BE2C (cell line): Measurements from ENCODE around the gene CEND1.

Source experiments
- DNase-seq: peaks from one replicate; pipeline ENCODE4 v3.0.0-alpha.2; 2020
- H3K27me3 ChIP-seq: fragments of 250-450 bp; sonication (Bioruptor Pico); 2 replicates; pipeline ENCODE4 v1.5.1; 2020; ENCODE audit warnings: mild to moderate bottlenecking
- H3K36me3 ChIP-seq: fragments of 250-450 bp; sonication (Bioruptor Pico); 2 replicates; pipeline ENCODE4 v1.5.1; 2020; ENCODE audit warnings: mild to moderate bottlenecking
- H3K4me1 ChIP-seq: fragments of 250-450 bp; sonication (Bioruptor Pico); 2 replicates; pipeline ENCODE4 v1.5.1; 2020
- H3K4me3 ChIP-seq: 2 replicates; pipeline ENCODE4 v1.5.1; 2011; ENCODE audit warnings: low read depth, low read length
- H3K9me3 ChIP-seq: fragments of 250-450 bp; sonication (Bioruptor Pico); 2 replicates; pipeline ENCODE4 v1.5.1; 2020
- CTCF ChIP-seq: IDR thresholded peaks from 2 replicates; pipeline ENCODE4 v1.5.1; 2012; ENCODE audit warnings: mild to moderate bottlenecking, low read depth, low read length

CEND1 gene

DNA sequence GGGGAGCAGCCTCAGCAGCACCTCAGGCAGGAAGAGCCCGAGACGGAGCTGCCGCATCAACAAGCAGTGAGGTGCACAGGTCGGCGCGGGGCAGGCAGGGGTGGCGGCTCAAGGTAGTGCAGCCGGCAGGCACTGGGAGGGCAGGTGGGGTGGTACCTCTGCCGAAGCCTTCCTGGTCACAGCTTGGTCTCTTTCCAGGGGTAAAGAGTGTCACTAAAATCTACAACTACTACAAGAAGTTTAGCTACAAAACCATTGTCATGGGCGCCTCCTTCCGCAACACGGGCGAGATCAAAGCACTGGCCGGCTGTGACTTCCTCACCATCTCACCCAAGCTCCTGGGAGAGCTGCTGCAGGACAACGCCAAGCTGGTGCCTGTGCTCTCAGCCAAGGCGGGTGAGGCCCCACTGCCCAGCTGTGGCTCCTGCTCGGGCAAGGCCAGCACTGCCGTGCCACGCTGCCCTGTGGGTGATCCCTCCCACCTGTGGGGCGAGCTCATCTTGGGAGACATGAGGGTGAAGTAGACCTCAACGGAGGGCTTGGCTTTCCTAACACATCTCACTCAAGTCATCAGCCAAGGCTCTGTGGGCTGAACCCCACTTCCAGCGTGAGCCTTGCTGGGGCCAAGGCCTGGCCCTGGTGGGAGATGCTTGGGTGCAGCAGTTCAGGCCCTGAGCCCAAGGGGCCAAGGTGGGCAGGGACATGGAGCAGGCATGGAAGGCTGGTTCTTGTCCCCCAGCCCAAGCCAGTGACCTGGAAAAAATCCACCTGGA, 26.2 kb downstream of the CEND1 start:
- no peaks in the 10 kb centered on the region for H3K4me1 ChIP-seq
- no peak for TF ChIP-seq CTCF
- no peak overlapping the region for H3K4me3 ChIP-seq
- peaks cover 43% of the 10 kb centered on the region for H3K36me3 ChIP-seq
- H3K27me3 ChIP-seq: no peaks in the 10 kb centered on the region
- no peaks in the 10 kb centered on the region for H3K9me3 ChIP-seq
- no peak for DNase-seq

GRCh38 chr11:763073-763463, 26.8 kb downstream of the CEND1 start:
- Histone ChIP-seq H3K36me3 (peaks cover 43% of the 10 kb centered on the region), H3K9me3 (no peaks in the 10 kb centered on the region), H3K4me3 (no peak overlapping the region), H3K27me3 (no peaks in the 10 kb centered on the region), H3K4me1 (no peaks in the 10 kb centered on the region)
- no peak for DNase-seq
- TF ChIP-seq CTCF: no peak

DNA sequence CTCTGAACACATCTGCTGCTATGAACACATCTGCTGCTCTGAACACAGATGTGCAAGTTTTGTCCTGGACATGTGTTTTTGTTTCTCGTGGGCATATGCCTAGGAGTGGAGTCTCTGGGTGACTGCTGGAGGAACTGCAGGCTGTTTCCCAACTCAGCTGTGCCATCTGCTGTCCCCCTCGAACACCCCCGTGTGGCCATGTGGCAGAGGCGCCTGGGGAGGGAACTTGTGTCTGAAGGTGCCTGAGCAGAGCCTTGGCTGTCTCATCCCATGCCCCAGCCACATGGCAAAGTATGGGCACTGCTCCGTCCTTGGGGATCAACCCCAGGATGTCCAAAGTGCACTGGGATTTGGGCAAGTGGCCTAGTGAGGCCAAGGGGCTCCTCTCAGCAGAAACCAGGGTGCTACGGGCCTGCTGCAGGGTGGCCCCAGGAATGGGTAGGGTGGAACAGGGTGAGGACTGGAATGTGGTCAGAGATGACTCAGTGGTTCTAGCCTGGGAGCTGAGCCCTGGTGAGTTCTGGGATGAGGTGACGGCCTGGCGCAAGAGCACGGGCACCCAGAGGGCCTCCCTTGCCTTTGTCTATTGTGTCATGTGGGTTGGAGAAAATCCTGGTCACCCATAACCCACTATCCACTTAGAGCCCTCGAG, 27.3 kb downstream of the CEND1 start:
- Histone ChIP-seq H3K4me3 (no peak overlapping the region), H3K36me3 (peaks cover 43% of the 10 kb centered on the region), H3K4me1 (no peaks in the 10 kb centered on the region), H3K27me3 (no peaks in the 10 kb centered on the region), H3K9me3 (no peaks in the 10 kb centered on the region)
- peak; percentile 18; the same call in 1 of the 2 replicates for TF ChIP-seq CTCF
- no peak for DNase-seq

GRCh38 chr11:761526-762108, 28.3 kb downstream of the CEND1 start:
- no peaks in the 10 kb centered on the region for H3K4me1 ChIP-seq
- peaks cover 43% of the 10 kb centered on the region for H3K36me3 ChIP-seq
- no peak for DNase-seq
- no peak overlapping the region for H3K4me3 ChIP-seq
- no peaks in the 10 kb centered on the region for H3K27me3 ChIP-seq
- no peak for TF ChIP-seq CTCF
- H3K9me3 ChIP-seq: no peaks in the 10 kb centered on the region

DNA sequence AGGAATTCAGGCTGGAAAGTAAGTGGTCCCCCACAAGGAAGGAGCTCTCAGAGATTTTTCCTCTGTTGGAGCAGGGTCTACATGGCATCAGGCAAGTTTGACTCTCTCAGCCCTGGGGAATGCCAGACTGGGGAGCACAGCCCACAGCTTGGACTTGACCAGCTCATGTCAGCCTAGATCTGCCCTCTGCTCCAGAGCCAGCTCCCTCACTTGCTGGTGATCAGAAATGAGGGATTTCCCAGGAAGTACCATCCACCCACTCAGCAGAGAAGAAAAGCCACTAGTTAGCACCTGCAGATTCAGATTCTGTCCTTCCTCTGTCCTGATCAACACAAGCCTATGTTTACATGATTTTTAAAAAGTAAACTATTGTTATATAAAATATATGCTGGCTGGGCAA, 29.7 kb downstream of the CEND1 start:
- H3K36me3 ChIP-seq: peaks cover 37% of the 10 kb centered on the region
- DNase-seq: no peak

More for the DNA sequence above, 29.7 kb downstream of the CEND1 start:
- H3K27me3 ChIP-seq: no peaks in the 10 kb centered on the region
- no peak overlapping the region for H3K4me3 ChIP-seq
- no peaks in the 10 kb centered on the region for H3K9me3 ChIP-seq
- no peak for TF ChIP-seq CTCF
- H3K4me1 ChIP-seq: no peaks in the 10 kb centered on the region
